Suppressor macrophage treated with lipopolysaccharide for 1 hour (primary cell): ENCODE measurements around the gene GATC.

Experiments
- DNase-seq, 3 donors: peaks; one replicate each; pipeline ENCODE4 v3.0.0-alpha.2; 2020 to 2022

Gene GATC

GRCh38 chr12:120498870-120499515, 52.7 kb downstream of the GATC start:
- DNase-seq: no peak

GRCh38 chr12:120500581-120500980, 54.3 kb downstream of the GATC start:
- DNase-seq: no peak

DNA sequence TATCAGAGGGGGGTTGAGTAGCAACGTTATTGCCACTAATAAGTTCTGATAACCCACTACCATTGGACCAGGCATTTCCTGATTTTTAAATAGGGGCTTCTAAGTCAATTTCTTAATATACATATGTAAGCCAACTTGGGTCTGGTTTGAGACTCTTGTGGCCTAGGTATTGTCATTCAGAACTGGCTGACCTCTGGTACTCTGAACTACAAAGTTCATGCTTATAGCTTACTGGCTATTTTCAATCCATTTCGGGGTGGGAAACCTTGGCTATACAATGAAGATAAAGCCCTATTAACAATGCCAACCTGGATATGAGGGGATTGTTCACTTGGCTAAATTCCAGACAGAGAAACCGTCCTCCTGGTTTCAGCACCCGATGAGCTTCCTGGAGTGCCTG, 58.3 kb downstream of the GATC start:
- no peak for DNase-seq

DNA sequence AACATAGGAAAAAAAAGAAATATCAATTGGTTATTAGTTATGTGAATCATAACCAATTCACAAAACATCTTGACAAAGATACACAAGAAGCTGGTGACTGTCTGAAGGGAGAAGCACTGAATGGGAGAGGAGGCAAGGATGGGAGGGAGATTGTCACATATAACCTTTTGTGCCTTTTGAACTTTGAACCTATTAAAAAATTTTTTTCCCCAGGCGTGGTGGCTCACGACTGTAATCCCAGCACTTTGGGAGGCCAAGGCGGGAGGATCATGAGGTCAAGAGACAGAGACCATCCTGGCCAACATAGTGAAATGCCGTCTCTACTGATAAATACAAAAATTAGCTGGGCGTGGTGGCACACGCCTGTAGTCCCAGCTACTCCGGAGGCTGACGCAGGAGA, 62.3 kb downstream of the GATC start:
- DNase-seq: no peak
